Stimulated activated CD4-positive, alpha-beta T cell treated with anti-CD3 and anti-CD28 coated beads, TNF-alpha, amount 100 ng/mL, for 1 hour (primary cell): ENCODE data around the gene NAA60.
"Not testable (repeated sequence)": the region's sequence is repeated elsewhere in the genome, so short reads cannot be mapped to it uniquely, and the experiment has no call there.

Experiments
- DNase-seq, 3 donors: peaks; one replicate each; pipeline ENCODE4 v3.0.0-alpha.2; 2020; ENCODE audit warnings: low read depth in 3 of 3, low spot score in 1 of 3

The NAA60 gene

GRCh38 chr16:3461151-3461550 is 17.7 kb downstream of the NAA60 start:
- no peak for DNase-seq

- no peak for DNase-seq
Measured at GRCh38 chr16:3465301-3465700, 21.8 kb downstream of the NAA60 start.

GRCh38 chr16:3465911-3466584 is 22.6 kb downstream of the NAA60 start:
- no peak for DNase-seq

GRCh38 chr16:3467182-3467581 is 23.7 kb downstream of the NAA60 start:
- DNase-seq = no peak

GRCh38 chr16:3467921-3468320 is 24.4 kb downstream of the NAA60 start:
- DNase-seq = no peak

- no peak for DNase-seq
Measured at GRCh38 chr16:3468501-3468900, 25.0 kb downstream of the NAA60 start.

GRCh38 chr16:3469736-3470135 is 26.3 kb downstream of the NAA60 start:
- no peak for DNase-seq

- DNase-seq = no peak
Measured at GRCh38 chr16:3470723-3471122, 27.2 kb downstream of the NAA60 start.

GRCh38 chr16:3471518-3472176 is 28.2 kb downstream of the NAA60 start:
- no peak for DNase-seq

- DNase-seq = no peak
Measured at GRCh38 chr16:3472878-3473595, 29.6 kb downstream of the NAA60 start.

GRCh38 chr16:3473596-3473943 is 30.1 kb downstream of the NAA60 start:
- DNase-seq = not testable (repeated sequence)

GRCh38 chr16:3474136-3474779 is 30.8 kb downstream of the NAA60 start:
- no peak for DNase-seq

GRCh38 chr16:3474870-3475269 is 31.4 kb downstream of the NAA60 start:
- not testable (repeated sequence) for DNase-seq

GRCh38 chr16:3475604-3476375 is 32.3 kb downstream of the NAA60 start:
- no peak for DNase-seq

GRCh38 chr16:3476409-3476808 is 32.9 kb downstream of the NAA60 start:
- DNase-seq = no peak

GRCh38 chr16:3478242-3478925 is 34.9 kb downstream of the NAA60 start:
- DNase-seq = no peak

GRCh38 chr16:3479654-3480216 is 36.3 kb downstream of the NAA60 start:
- no peak for DNase-seq

GRCh38 chr16:3480901-3481695 is 37.6 kb downstream of the NAA60 start:
- DNase-seq = no peak
